Measurements from ENCODE around the gene FAM210A.

The FAM210A gene

DNA sequence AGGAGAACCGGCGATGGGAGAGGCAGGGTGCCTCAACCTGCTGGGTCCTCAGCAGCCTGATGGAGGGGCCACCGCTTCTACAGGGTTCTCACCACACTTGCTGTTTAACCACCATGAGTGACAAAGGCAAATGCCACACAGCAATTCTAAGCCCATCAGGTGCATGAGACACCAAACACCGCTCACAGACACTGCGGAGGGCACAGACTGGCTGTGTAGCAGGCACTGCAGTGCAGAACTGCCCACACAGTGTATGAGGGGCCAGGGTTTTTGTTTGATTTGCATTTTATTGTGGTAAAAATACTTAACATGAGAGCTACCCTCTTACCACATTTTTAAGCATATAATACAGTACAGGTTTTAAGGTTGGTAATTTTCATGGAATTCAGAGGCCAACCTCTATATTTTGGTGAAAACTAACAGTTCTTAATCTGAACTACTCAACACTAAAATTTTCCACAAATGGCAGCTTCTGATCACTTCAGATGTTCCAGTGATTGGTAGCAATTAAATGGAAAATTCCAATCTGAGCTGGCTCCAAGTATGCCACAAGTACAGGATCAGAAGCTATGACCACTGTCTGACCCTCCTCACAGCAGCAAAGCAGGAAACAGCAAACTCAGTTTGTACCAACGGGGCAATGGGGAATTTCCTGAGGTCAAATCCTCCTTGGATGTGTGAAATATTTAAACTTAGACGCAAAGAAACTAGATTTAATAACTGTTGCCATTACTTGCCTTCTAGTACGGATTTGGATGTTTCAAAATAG, 67.7 kb downstream of the FAM210A start:
- no peaks in the 10 kb centered on the region for H3K79me2 ChIP-seq
- H3K9me3 ChIP-seq (ENCODE audit: control insufficient read depth, low read length), result no peaks in the 10 kb centered on the region
- TF ChIP-seq CTCF (IDR thresholded peaks at IDR 0.05), result no peak
- H3K4me2 ChIP-seq (ENCODE audit: low read length), result no peak overlapping the region
- no peak overlapping the region for H3K9ac ChIP-seq
- H3K36me3 ChIP-seq (ENCODE audit: control insufficient read depth, insufficient read depth, low read length), result no peaks in the 10 kb centered on the region
- H2AFZ ChIP-seq, result no peak overlapping the region
- H3K4me1 ChIP-seq, result no peaks in the 10 kb centered on the region
- no peaks in the 10 kb centered on the region for H3K27me3 ChIP-seq (ENCODE audit: control insufficient read depth, insufficient read depth, low read length)
- H3K4me3 ChIP-seq (ENCODE audit: low read depth, low read length), result no peak overlapping the region
- no peak overlapping the region for H3K27ac ChIP-seq

GRCh38 chr18:13657974-13658373, 68.4 kb downstream of the FAM210A start:
- H3K36me3 ChIP-seq (ENCODE audit: control insufficient read depth, insufficient read depth, low read length), result no peaks in the 10 kb centered on the region
- H3K27ac ChIP-seq, result no peak overlapping the region
- H3K4me1 ChIP-seq, result no peaks in the 10 kb centered on the region
- H3K27me3 ChIP-seq (ENCODE audit: control insufficient read depth, insufficient read depth, low read length), result no peaks in the 10 kb centered on the region
- H3K9me3 ChIP-seq (ENCODE audit: control insufficient read depth, low read length), result no peaks in the 10 kb centered on the region
- H3K79me2 ChIP-seq, result no peaks in the 10 kb centered on the region
- no peak overlapping the region for H3K4me3 ChIP-seq (ENCODE audit: low read depth, low read length)
- no peak for TF ChIP-seq CTCF (IDR thresholded peaks at IDR 0.05)
- no peak overlapping the region for H3K4me2 ChIP-seq (ENCODE audit: low read length)
- H3K9ac ChIP-seq, result no peak overlapping the region
- no peak overlapping the region for H2AFZ ChIP-seq

DNA sequence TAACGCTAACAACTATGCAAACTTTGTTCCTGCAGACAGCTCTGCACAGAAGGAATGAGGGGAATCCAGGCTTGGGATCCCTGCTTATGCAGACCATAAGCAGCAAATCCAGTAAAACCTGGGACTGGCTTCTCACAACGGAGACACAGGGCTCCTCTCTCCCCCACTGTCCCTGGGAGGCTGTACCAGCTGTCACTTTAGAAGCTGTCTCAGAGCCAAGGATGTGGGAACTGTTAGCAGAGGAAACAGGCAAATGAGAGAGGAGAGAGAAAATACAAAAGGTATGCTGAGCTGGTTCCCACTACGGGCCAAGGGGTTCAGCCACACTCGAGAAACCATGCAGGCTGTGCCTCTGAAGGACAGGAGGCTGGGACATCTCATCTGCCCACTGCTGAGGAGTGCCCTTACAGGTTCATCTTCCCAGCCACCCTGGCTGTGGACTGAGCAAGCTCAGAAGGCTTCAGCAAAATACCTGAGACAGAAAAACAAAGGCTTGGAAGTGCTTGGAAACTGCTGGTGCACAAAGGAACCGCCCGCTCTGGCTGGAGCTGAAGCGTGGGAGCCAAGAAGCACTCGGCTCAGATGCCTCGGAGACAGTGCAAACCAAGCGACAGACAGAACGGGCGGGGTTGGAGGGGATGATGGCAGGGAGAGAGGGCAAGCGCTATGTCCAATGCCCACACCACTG, 72.5 kb downstream of the FAM210A start:
- TF ChIP-seq CTCF (IDR thresholded peaks at IDR 0.05), result no peak
- H3K27ac ChIP-seq, result no peak overlapping the region
- peak overlapping the region; percentile 59 for H2AFZ ChIP-seq
- no peaks in the 10 kb centered on the region for H3K9me3 ChIP-seq (ENCODE audit: control insufficient read depth, low read length)
- no peaks in the 10 kb centered on the region for H3K4me1 ChIP-seq
- no peaks in the 10 kb centered on the region for H3K27me3 ChIP-seq (ENCODE audit: control insufficient read depth, insufficient read depth, low read length)
- H3K79me2 ChIP-seq, result no peaks in the 10 kb centered on the region
- no peak overlapping the region for H3K4me2 ChIP-seq (ENCODE audit: low read length)
- H3K4me3 ChIP-seq (ENCODE audit: low read depth, low read length), result no peak overlapping the region
- no peak overlapping the region for H3K9ac ChIP-seq
- no peaks in the 10 kb centered on the region for H3K36me3 ChIP-seq (ENCODE audit: control insufficient read depth, insufficient read depth, low read length)

- no peak overlapping the region for H2AFZ ChIP-seq
- H3K36me3 ChIP-seq (ENCODE audit: control insufficient read depth, insufficient read depth, low read length), result no peaks in the 10 kb centered on the region
- H3K4me3 ChIP-seq (ENCODE audit: low read depth, low read length), result no peak overlapping the region
- H3K27ac ChIP-seq, result no peak overlapping the region
- no peak for TF ChIP-seq CTCF (IDR thresholded peaks at IDR 0.05)
- no peaks in the 10 kb centered on the region for H3K79me2 ChIP-seq
- no peak overlapping the region for H3K4me2 ChIP-seq (ENCODE audit: low read length)
- H3K27me3 ChIP-seq (ENCODE audit: control insufficient read depth, insufficient read depth, low read length), result no peaks in the 10 kb centered on the region
- H3K9ac ChIP-seq, result no peak overlapping the region
- no peaks in the 10 kb centered on the region for H3K9me3 ChIP-seq (ENCODE audit: control insufficient read depth, low read length)
- H3K4me1 ChIP-seq, result no peaks in the 10 kb centered on the region
These were observed 76.7 kb downstream of the FAM210A start for GRCh38 chr18:13649397-13650390.
